Gastroesophageal sphincter (tissue), 4 donors: Measurements from ENCODE around the gene CSTF2. TPM values are rescaled to one million over a fixed set of nuclear protein-coding genes. Genes with fewer than 3 reads are reported as not detected.

Experiments
- ATAC-seq: fragments of 150-250 bp; one replicate; pipeline ENCODE4 v1.9.1; 2016; ENCODE audit warnings: mild to moderate bottlenecking, moderate library complexity
- H3K27ac ChIP-seq, 4 donors: fragments of 200-600 bp; sonication (generic) in 3 of 4; 1 replicate in 3 of 4; 2 replicates in 1 of 4; pipeline ENCODE4 v1.5.1; 2016 to 2019
- H3K27me3 ChIP-seq: fragments of 200-600 bp; sonication (generic); one replicate; pipeline ENCODE4 v1.5.1; 2019
- H3K36me3 ChIP-seq, 2 donors: fragments of 200-600 bp; sonication (generic); one replicate each; pipeline ENCODE4 v1.5.1; 2019; ENCODE audit warnings: control low read depth in 1 of 2
- H3K4me1 ChIP-seq, 3 donors: fragments of 200-600 bp; sonication (generic); 1 replicate in 2 of 3; 2 replicates in 1 of 3; pipeline ENCODE4 v1.5.1; 2016 to 2019; ENCODE audit warnings: control low read depth in 2 of 3
- H3K4me3 ChIP-seq, 2 donors: fragments of 200-600 bp; sonication (generic); one replicate each; pipeline ENCODE4 v1.5.1; 2019; ENCODE audit warnings: mild to moderate bottlenecking in 1 of 2, moderate library complexity in 1 of 2
- H3K9me3 ChIP-seq, 3 donors: fragments of 200-600 bp; sonication (generic); one replicate each; pipeline ENCODE4 v1.5.1; 2017 to 2019; ENCODE audit warnings: control low read depth in 2 of 3
- CTCF ChIP-seq, 4 experiments: fragments of 200-600 bp in 2 of 4; fragments of 450-650 bp in 2 of 4; sonication (generic) in 1 of 4; IDR thresholded peaks; one replicate each; pipeline ENCODE4 v1.5.1; 2017 to 2019; ENCODE audit warnings: antibody characterized with exemption in 4 of 4, mild to moderate bottlenecking in 2 of 4, moderate library complexity in 2 of 4
- EP300 ChIP-seq: sonication (generic); formaldehyde crosslinking; IDR thresholded peaks from one replicate; pipeline ENCODE4 v1.6.1; 2017; ENCODE audit warnings: antibody characterized with exemption, mild to moderate bottlenecking
- POLR2A ChIP-seq, 2 donors: fragments of 450-650 bp; IDR thresholded peaks; one replicate each; pipeline ENCODE4 v1.6.1; 2017; ENCODE audit warnings: antibody characterized with exemption in 2 of 2, mild to moderate bottlenecking in 2 of 2, moderate library complexity in 1 of 2
- POLR2AphosphoS5 ChIP-seq: sonication (generic); formaldehyde crosslinking; IDR thresholded peaks from one replicate; pipeline ENCODE4 v1.6.1; 2017; ENCODE audit warnings: antibody characterized with exemption
- WGBS, 2 donors: methylation state at CpG; one replicate each; pipeline ENCODE4 v1.1.5; 2018; ENCODE audit warnings: low coverage in 1 of 2; 5-methylcytosine and 5-hydroxymethylcytosine counted together
- total RNA-seq, 4 donors: library from RNA; depleted of rRNA; stranded (reverse); fragments of >200 nt; gene quantifications; one replicate each; pipeline ENCODE4 v1.1.0, GENCODE V29; 2016

The CSTF2 gene
- total RNA-seq, 4 donors from 2014 or later, result 7.7 to 12.6 (median 9.8) TPM

DNA sequence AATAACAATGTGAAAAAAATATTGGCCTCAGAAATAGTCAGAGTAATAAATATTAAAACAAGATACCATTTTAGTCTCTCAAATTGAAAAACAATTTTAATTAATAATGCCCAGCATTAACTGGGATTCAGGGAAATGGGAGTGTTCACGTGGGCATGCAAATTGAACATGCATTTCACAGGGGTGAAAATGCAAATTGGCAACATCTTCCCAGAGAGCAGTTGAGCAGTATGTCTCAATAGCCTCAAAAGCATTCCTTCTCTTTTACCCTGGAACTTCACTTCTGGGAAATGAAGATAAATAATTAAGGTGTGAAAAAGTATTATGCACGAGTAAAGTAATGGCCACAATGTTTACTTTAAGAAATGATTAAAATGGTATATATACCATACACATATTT is 32.6 kb downstream of the CSTF2 start:
- 27 to 45% methylated on average over 2 of the region's 2 CpGs for WGBS, 2 donors
- no peak for ATAC-seq
- no peaks in the 10 kb centered on the region for H3K4me1 ChIP-seq
- H3K27ac ChIP-seq, result no peak overlapping the region
- no peak overlapping the region for H3K4me3 ChIP-seq
- no peaks in the 10 kb centered on the region for H3K27me3 ChIP-seq
- TF ChIP-seq POLR2AphosphoS5, result no peak
- no peak for TF ChIP-seq EP300
- no peak for TF ChIP-seq POLR2A (IDR thresholded peaks at IDR 0.05)
- no peak for TF ChIP-seq CTCF (IDR thresholded peaks at IDR 0.05)
- no peaks in the 10 kb centered on the region for H3K9me3 ChIP-seq
- no peaks in the 10 kb centered on the region for H3K36me3 ChIP-seq

DNA sequence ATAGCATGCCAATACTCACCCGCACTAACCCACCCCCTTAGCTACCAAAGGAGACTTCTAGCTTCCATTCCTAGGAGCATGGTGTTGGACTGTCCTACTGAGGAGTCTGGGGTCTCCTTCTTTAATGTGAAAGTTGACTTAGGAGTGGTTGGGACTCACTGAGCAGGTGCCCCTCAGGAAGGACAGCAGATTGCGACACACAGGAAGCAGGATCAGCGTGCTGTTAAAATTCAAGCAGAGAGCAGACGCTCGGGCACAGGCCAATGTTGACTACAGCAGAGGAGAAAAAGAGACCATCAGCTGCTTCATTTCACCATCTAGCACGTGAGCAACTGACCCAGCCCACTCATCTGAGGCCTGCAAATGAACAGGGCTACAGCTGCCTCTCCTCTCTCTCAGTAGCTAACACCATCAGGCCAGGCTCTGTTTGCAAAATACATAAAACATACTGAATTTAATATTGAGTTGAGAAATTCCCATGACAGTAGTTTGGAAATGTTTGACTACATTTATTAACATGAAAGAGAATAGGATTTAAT is 43.2 kb downstream of the CSTF2 start:
- TF ChIP-seq POLR2A (IDR thresholded peaks at IDR 0.05) (no peak), CTCF (IDR thresholded peaks at IDR 0.05) (no peak), POLR2AphosphoS5 (no peak), EP300 (no peak)
- ATAC-seq, result peak; percentile 73
- Histone ChIP-seq H3K27me3 (no peaks in the 10 kb centered on the region), H3K4me3 (no peak overlapping the region), H3K36me3 (no peaks in the 10 kb centered on the region), H3K9me3 (no peaks in the 10 kb centered on the region), H3K27ac (no peak overlapping the region), H3K4me1 (no peaks in the 10 kb centered on the region)
- 83% methylated on average over 1 of the region's 6 CpGs; no CpG with 5 or more reads in 1 of the 2 donors for WGBS, 2 donors

DNA sequence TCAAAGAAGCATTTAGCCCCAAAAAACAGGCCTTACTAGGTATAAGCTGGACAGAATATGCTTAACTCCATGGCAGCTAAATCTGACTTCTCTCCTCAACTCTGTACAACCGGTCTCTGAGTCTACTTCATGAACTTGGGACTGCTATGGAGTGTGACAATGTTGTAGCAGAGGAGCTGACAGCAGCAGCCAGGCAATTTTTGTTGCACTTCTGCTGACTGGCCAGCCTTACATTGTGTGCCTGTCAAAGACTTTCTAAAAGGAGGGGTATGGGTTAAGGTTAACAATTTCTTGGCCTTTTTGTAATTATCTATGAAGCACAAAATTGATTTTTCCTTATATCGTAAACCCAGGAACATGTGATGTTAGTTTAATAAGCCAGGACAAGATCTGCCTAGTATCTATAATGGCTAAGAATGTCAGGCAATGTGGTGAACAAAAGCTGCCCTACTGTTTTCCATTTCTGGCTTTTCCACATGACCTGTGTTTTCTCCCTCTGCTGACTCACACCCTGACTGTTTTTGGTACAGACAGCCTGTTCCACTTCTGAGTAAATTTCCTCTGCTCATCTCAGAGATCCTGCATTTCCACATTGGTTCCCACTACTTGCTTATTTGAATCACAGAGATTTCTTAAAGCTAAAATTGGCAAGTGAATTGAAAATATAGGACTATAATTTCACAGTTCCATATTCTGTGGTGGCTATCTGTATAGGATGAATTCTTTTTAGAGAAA is 44.6 kb downstream of the CSTF2 start:
- ATAC-seq, result no peak
- Histone ChIP-seq H3K27me3 (no peaks in the 10 kb centered on the region), H3K36me3 (no peaks in the 10 kb centered on the region), H3K9me3 (no peaks in the 10 kb centered on the region), H3K4me3 (no peak overlapping the region), H3K27ac (peak overlapping the region in 2 of 4 donors; percentile 29 to 52), H3K4me1 (no peaks in the 10 kb centered on the region)
- WGBS, 2 donors, result 80 to 88% methylated on average over 1 to 2 of the region's 2 CpGs
- no peak for TF ChIP-seq EP300
- no peak for TF ChIP-seq CTCF (IDR thresholded peaks at IDR 0.05)
- TF ChIP-seq POLR2AphosphoS5, result no peak
- TF ChIP-seq POLR2A (IDR thresholded peaks at IDR 0.05), result no peak

DNA sequence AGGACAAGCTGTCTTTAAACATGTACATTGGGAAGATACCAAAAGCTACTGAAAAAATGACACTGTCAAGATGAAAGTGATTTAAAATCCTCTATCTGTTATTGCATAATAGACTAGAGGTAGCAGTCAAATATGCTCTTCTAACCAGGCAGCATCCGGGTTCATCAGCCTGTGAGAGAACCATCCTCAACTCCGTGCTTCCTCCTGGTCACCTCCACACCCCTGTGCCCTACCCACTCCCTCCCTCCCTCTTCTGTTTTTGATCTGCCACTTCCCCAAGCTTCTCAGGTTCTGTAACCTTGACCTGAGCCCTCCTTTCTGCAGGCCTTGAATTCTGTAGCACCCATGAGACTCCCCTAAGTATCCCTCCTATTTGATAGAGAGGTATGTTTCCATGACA is 48.1 kb downstream of the CSTF2 start:
- Histone ChIP-seq H3K27ac (no peak overlapping the region), H3K36me3 (no peaks in the 10 kb centered on the region), H3K9me3 (no peaks in the 10 kb centered on the region), H3K4me3 (no peak overlapping the region), H3K4me1 (no peaks in the 10 kb centered on the region), H3K27me3 (no peaks in the 10 kb centered on the region)
- no peak for ATAC-seq
- TF ChIP-seq POLR2AphosphoS5 (no peak), CTCF (IDR thresholded peaks at IDR 0.05) (no peak), EP300 (no peak), POLR2A (IDR thresholded peaks at IDR 0.05) (no peak)
- 49 to 88% methylated on average over 2 of the region's 2 CpGs for WGBS, 2 donors

DNA sequence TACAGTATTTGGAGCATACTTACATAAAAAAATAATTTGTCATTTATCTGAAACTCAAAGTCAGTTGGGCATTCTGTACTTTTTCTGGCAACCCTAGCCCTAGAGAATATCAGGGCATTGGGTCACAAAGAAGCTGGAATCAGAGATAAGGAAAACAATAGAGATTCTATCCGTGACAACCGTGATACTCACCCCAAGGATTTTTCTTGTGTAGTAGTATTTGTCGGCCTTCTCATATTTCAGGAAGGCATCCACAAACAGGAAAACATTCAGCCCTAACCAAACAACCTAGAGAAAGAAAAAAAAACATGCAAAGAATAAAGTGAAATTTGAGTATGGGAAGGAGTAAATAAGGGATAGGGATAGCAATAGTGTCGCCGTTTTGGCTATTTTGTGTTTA is 50.3 kb downstream of the CSTF2 start:
- no peak for ATAC-seq
- no peak overlapping the region for H3K27ac ChIP-seq
- TF ChIP-seq CTCF (IDR thresholded peaks at IDR 0.05) (no peak), EP300 (no peak), POLR2A (IDR thresholded peaks at IDR 0.05) (no peak), POLR2AphosphoS5 (no peak)
- no peaks in the 10 kb centered on the region for H3K36me3 ChIP-seq
- WGBS, 2 donors, result 44 to 60% methylated on average over 2 to 5 of the region's 5 CpGs
- no peak overlapping the region for H3K4me3 ChIP-seq
- H3K9me3 ChIP-seq, result no peaks in the 10 kb centered on the region
- no peaks in the 10 kb centered on the region for H3K27me3 ChIP-seq
- H3K4me1 ChIP-seq, result no peaks in the 10 kb centered on the region
